Mammary epithelial cell (primary cell): ENCODE data around the gene CHMP4B.

Experiments
- CTCF ChIP-seq, 2 donors: IDR thresholded peaks in 1 of 2; conservative IDR thresholded peaks in 1 of 2; 2 replicates each; pipeline ENCODE4 v1.5.1; 2011 to 2012; ENCODE audit warnings: inconsistent platforms in 2 of 2, low read length in 2 of 2, mild to moderate bottlenecking in 2 of 2, control low read depth in 1 of 2, low read depth in 1 of 2; ENCODE audit not compliant: insufficient read depth in 1 of 2; ENCODE audit errors: extremely low read depth in 1 of 2
- EZH2 ChIP-seq: IDR thresholded peaks from 2 replicates; pipeline ENCODE4 v1.6.1; 2012; ENCODE audit warnings: low read length, inconsistent platforms, borderline replicate concordance

- TF ChIP-seq CTCF (conservative IDR thresholded peaks at IDR 0.05 in 1 of 2, IDR thresholded peaks at IDR 0.05 in 1 of 2; ENCODE audit: extremely low read depth in 1 of 2, insufficient read depth in 1 of 2, low read depth in 1 of 2, low read length in 2 of 2), result no peak
- no peak for TF ChIP-seq EZH2
Measured at GRCh38 chr20:33840759-33841435, 29.7 kb downstream of the CHMP4B start.
